OCI-LY1 (cell line): ENCODE results near the gene UGT1A10.

Experiments
- EZH2 ChIP-seq: fragments of 200-600 bp; sonication (generic), shearing (Covaris generic); IDR thresholded peaks from 2 replicates; pipeline ENCODE4 v1.8.0; 2017; ENCODE audit warnings: borderline replicate concordance, mixed run types, mild to moderate bottlenecking, antibody characterized with exemption, low read length, moderate library complexity, mixed read lengths
- TF ChIP-seq, protein P1 (sequence below): fragments of 200-600 bp; sonication (generic), shearing (Covaris generic); IDR thresholded peaks from 2 replicates; pipeline ENCODE4 v1.5.1; 2017; ENCODE audit warnings: mild to moderate bottlenecking, antibody characterized with exemption, low read length, moderate library complexity, mixed read lengths

- no peak for TF ChIP-seq EZH2
- TF ChIP-seq, protein P1, sequence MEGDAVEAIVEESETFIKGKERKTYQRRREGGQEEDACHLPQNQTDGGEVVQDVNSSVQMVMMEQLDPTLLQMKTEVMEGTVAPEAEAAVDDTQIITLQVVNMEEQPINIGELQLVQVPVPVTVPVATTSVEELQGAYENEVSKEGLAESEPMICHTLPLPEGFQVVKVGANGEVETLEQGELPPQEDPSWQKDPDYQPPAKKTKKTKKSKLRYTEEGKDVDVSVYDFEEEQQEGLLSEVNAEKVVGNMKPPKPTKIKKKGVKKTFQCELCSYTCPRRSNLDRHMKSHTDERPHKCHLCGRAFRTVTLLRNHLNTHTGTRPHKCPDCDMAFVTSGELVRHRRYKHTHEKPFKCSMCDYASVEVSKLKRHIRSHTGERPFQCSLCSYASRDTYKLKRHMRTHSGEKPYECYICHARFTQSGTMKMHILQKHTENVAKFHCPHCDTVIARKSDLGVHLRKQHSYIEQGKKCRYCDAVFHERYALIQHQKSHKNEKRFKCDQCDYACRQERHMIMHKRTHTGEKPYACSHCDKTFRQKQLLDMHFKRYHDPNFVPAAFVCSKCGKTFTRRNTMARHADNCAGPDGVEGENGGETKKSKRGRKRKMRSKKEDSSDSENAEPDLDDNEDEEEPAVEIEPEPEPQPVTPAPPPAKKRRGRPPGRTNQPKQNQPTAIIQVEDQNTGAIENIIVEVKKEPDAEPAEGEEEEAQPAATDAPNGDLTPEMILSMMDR = no peak
Observed at GRCh38 chr2:233600386-233600785, 35.9 kb upstream of the UGT1A10 start.
